HG02678 (cell line): ENCODE results near the gene RAI1.

Experiments
- ATAC-seq: cut with Tn5 transposase; IDR thresholded peaks from one replicate; pipeline ENCODE4 v1.9.1; 2021; ENCODE audit warnings: mild to moderate bottlenecking, moderate library complexity; ENCODE audit not compliant: unreplicated experiment

RAI1 gene

DNA sequence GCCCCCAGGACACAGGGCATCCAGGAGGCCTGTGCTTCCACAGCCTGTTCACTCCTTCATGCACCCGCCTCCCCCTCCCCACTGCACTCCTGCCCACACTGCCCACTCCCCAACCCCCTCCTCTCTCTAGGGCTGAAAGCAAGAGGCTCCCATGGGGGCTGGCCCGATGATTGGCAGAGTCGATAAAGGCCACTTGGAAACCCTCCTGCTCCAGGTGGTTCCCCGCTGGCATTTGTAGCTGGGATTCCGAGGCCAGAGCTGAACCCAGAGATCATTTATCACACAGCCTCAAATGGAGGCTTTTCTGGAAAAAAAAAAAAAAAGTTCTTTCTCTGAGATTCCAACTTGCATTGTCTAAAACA lies 81.5 kb downstream of the RAI1 start:
- no peak for ATAC-seq

DNA sequence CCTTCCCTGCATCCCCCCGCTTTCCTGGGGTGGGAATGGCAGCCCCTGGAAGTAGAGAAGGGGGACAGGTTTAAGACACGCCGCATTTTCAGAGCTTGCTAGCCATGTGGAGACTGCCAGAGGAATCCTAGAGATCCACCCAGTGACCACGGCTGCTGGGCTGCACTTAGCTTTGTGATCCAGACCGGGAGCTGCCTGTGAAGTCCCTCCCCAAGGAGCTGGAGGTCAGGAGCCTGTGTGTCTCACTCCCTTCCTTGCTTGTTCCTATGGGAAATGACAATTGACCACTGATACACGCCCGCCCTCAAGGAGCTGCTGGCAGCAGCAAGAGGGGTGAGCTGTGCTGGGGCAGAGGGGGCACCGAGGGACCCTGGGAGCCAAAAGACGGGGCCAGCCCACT lies 81.9 kb downstream of the RAI1 start:
- no peak for ATAC-seq

DNA sequence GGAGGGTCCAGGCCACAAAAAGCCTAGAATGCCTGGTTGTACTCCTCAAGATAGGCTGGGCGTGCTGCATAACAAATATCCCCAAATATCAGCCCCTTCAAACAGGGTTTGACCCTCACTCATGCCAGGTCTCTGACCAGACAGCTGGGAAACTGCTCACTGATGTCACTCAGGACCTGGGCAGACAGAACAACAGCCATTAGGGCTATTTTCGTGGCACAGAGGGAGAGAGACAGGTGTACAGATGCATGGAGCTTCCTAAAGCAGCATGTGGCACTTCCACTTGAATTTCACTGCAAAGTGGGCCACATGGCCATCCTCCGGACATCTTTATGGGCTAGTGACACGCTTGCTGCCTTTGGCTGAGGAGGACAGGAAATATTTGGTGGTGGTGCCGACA lies 82.5 kb downstream of the RAI1 start:
- no peak for ATAC-seq

DNA sequence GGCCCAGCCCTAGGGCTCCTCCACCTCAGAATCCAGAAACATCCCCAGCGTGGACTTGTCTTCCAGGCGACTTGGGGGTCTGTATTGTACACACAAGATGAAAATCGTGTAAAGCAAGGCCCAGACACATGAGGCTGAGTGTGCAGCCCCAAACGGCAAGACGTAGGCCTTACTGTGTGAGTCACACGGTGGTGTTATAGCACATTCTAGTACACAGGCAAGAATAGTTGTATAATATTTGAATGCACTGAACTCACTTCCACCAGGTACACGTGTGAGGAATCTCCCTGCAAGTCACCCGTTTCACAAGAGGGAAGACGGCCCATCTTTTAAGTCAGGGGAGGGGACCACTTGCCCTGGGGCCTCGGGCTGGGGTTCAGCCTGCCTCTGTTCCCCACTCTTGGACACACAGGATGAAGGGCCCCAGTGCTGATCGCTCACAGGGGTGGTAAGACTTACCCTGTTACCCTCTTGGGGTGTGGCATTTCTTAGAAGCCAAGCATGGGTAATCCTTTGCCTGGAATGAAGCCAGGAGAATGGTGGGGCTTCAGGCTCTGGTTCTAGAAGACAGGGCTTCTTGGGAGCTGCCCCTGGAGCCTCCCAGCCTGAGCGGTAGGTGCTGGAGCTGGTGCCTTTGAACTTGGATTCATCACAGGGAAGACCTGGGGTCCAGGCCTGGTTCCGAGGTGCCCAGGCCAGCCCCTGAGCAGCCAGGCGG lies 84.3 kb downstream of the RAI1 start:
- ATAC-seq = no peak

DNA sequence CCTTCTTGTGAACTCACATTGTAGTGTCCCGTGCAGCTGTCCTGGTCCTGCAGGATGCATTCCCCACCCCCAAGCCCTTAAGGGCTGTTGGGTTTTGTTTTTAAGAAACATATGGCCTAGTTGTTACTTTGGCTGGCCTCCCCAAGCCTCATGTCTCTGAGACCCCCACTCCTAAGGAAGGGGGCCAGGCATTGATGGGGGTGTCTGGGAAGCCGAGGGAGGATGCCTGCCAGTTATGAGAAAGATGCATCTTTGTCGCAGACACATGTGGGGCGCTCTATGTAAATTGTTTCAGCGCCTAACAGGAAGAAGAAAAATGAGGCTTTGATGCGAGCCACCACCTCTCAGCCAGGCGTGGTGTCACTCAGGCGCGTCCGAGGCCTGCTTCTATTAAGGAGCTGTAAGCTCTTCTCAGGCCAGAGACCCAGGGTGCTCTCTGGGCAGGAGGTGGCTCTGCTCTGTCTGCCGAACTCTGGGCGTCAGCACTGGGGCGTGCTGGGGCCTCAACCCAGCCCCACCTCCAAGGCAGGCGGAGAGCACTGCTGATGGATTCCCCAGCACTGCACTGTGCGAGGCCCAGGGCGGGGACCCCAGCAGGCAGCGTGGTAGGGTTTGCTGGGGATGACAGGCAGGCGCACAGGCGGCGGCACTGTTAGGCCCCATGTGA lies 85.0 kb downstream of the RAI1 start:
- ATAC-seq = peak; percentile 53

DNA sequence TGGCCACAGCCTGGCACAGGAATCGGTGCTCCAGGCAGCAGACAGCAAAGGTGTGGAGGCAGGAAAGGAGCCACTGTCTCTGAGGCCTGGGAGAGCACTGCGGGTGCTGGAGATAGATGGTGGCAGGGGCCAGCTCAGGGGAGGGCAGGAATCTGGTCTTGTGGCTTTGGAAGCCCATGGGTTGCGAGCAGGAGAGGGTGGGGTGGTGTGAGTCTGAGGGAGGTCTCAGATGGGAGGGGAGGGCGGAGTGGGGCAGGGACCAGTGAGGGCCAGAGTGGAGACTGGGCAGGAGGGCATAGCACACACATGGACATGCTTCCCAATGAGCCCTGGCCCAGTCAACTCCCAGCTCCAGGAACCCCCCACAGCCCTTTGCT lies 85.5 kb downstream of the RAI1 start:
- no peak for ATAC-seq

DNA sequence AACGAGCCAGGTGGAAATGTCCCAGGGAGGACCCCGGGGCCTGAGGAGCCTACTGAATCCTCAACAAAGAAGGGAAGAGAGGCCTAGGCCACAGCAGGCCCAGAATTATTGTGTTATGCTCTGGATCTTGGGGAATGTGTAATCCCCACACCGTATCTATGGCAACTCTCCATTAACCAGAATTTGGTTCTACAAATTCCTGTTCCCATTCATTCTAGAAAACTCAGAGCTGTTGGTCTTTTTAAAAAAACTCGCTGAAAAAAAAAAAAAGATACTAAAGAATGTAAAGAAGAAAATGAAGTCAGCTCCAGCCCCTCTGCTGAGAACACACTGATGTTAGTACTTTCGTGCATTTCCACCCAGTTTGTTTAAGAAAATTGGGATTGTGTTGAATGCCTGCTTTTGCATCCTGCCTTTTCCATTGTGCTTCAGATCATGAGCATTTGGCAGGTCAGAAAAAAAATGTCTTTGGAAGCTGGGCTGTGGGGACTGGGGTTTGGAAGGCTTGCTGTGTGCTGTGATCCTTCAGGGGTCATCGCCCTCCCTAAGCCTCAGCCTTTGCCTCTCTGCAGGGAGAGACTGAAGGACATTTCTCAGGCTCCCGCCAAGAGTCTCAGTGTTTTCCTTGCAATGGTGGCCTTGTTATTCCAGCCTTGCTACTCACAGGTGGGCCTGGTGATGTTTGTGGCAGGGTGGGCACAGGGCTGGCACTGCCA lies 86.1 kb downstream of the RAI1 start:
- no peak for ATAC-seq

DNA sequence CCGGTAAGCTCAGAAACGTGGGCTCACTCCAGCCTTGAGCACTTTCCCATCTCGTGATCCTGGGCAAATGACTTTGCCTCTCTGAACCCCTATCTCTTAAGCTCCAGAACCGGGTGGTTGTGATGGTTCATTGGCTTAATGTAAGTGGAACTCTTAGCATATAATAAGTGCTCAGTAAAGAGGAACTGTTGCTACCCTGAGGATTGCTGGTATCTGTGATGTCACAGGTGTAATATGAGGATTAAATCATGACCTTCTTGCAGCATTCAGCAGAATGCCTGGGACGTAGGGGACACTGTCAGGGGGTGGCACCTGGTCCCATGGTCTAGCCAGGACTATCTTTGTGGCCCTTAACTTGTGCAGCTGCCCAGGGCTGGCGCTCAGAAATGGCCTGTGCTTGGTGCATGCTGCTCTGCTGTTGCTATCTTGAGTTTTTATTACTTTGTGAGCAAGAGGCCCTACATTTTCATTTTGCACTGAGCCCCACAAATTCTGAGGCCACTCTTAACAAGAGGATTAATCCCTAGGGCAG lies 86.7 kb downstream of the RAI1 start:
- no peak for ATAC-seq

DNA sequence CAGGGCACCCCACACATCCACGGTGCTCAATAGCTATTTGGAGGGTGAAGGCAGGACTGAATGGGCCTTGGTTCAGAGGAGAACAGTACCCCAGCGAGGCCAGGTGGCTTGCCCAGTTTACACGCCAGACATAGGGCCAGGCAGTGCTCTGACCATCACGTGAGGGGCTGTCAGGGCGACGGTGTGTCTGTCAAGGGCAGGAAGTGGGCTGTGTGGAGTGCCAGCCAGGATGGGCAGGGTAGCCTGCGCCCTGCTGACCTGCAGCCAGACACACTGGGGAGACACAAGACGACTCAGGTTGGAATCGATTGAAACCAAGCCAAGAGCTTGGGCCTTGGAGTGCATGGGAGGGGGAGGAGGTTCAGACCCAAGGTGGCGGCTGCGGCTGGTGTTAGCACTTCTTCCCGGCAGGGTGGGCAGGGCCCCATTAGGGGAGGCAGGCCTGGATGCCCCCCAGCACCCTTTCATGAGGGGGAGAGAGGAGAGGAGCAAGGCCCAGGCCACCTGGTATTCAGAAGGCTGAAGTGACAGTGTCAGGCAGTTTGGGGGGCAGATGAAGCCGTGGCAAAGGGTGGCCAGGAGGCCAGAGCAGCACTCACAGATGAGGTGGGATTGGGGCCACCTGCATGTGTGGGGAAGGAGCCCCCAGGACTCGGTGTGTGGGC lies 87.3 kb downstream of the RAI1 start:
- ATAC-seq = no peak

DNA sequence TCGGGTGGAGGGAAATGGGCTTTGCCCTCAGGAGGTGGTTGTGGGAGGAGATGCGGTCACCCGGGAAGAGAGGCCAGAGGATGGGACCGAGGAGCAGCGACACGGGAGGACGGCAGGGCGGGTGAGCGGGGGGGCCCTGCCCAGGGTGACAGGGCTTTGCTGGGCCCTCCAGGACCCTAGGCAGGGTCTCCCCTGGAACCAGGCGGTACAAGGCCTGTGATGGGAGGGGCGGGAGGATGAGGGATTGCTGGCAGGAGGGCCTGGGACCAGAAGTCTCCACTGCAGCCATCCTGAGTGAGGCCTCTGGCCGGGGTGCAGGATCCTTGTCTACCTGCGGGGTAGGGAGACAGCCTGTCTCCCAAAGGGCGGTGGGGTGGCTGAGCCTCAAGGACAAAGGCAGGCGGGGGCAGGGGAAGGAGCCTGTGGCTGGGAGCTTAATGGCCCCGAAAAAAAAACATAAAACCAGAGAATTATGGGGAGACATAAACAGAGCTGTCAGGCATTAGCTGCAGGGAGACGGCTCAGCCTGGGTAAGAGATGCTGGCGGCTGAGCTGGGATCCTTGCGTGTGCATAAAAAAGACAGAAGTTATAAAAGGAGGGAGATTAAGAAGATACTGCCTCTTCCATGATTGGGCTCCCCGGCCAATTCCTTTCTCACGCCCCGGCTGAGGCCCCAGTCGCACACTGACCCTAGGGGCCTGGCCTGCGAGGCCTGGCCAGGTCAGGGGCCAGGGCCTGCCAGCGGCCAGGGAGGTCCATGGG lies 88.8 kb downstream of the RAI1 start:
- no peak for ATAC-seq

DNA sequence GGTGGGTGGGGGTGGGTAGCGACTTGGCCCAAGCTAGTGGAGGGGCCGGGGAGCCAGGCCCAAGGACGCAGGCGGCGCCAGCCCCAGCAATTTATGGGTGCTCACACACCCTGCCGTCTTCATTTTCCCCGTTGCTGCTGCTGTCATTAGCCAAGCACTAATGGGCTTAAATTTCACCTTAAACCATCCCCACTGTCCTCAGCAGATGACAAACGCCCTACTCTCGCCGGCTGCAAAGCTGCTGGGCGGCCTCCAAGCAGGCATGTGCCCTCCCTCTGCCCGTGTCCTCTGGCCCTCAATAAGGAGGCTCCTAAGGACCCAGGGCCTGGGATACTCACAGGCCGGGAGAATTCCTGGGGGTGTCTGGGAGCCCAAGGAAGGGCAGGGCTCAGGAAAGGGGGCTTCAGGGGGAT lies 89.4 kb downstream of the RAI1 start:
- no peak for ATAC-seq

DNA sequence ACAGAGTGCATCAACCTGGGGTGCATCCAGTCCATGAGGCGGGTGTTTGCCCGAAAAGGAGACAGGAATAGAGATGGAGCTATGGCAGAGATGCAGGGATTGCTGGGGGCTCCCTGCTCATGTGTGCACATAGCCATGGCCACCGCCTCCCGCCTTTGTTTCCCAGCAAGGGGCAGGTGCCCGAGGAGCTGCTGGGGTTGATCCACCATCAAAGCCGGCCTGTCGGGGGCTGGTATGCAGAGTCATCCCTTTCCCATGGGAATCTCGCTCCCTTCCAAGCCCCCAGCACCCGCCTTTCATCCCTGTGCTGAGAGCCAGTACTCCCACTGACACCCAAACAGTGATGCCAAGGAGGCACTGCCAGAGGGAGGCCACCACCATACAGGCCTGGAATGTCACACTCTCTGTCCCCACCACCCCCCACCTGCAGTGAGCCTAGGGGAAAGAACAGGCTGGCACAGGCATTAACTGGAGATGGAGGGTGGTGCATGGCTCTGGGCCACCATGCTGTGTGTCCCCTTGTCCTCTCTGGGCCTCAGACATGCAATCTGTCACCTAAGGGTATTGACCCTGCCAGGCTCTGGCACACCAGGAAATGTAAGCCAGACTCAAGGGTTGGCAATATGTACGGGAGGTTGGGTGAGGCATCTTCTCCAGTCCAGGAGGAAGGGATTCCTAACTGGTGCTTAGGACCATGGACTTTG lies 90.4 kb downstream of the RAI1 start:
- no peak for ATAC-seq

DNA sequence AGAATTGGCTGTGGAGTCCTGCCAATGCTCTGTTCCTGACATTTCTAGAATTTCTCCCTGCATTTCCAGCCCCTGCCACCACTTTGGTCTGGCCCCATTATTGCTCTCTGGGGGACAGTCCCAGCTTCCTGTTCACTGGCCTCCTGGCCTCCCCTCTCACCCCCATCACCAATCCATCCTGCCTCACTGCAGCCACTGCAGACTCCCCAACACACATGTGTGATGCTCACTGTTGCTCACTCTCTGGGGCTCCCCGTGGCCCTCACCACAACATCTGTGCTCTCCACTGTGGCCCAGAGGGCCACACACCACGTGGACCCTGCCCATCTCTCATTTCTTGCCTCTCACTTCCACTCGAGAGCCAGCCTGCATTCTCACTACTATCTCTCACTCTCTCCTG lies 91.0 kb downstream of the RAI1 start:
- no peak for ATAC-seq

DNA sequence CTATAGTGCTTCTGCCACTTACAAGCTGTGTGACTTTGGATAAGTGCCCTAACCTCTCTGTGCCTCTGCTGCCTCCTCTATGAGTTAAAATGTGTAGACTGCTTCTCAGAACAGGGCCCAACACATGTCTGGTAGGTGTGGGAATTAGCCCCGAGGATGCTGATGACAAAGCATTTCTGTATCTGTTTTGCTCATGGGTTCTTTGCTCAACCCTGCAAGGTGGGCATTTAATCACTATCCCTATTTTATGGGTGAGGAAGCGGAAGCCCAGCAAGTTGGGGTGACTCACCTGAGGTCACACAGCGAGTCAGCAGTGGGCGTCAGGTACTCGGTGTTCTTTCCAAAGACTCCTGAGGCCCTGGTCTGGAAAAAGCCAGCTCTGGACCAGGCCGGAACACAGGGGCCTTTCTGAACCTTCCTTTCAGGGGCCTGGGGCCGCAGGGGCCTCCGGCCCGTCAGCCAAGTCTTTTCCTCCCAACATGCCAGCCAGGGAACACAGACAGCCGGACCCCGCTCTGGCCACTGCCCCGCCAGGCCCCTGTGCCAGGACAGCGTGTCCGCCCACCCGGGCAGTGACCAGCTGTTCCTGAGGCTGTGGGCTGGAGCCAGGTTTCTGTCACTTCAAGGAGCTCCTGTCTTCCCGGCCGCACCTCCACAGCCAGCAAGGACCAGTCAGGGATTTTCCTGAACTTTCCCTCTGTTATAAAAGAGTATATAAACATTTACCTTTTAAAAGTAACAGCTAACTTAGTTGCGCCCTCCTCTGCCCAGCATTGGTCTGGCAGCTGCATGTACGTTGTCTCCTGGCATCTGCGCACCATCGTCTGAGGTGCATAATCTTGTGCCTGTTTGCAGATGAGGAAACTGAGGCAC lies 93.0 kb downstream of the RAI1 start:
- no peak for ATAC-seq

DNA sequence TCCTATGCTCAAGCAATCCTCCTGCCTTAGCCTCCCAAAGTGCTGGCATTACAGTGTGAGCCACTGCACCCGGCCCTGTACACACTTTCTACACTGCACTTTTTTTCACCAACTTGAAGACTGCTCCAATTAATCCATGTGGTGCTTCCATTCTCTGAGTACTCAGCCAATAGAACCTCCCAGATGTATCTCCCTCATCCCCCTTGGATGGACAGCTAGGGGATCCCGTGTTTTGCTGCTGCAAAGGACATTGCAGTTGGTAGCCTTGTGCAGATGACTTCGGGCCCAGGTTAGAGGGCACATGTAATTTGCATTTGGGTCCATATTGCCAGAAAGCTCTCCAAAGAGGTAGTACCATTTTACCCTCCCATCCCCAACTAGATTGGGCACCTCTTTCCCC lies 95.6 kb downstream of the RAI1 start:
- ATAC-seq = no peak

DNA sequence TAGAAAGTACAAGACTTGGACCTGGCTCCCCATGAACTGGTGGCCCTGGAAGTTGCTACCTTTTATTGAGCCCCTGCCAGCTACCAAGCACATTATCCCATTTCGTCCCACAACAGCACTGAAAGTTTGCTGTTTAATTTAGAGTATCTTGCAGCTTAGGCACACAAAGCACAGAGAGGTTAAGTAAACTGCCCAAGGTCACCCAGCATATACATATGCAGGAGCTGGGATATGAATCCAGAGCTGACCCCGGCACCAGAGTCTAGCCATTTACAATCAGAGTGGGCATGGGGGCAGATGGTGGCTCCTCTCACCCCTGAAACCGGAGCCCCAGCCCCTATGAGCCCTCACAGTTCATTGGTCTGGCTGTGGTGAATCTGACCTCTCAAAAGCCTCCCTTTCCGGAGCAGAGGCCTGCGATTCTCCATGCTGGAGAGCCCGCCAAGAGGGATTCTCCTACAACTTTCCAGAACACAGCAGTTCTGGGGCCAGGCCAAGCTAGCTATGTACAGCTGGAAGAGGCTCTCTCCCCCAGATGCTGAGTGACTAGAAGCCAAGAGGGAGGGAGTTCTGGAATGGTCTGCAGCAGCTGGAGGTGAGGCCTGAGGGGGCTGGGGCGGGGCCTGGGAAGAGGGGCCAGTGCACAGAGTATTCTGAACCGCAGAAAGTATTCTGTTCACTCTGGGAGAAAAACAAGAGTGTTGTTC lies 97.2 kb downstream of the RAI1 start:
- ATAC-seq = no peak

DNA sequence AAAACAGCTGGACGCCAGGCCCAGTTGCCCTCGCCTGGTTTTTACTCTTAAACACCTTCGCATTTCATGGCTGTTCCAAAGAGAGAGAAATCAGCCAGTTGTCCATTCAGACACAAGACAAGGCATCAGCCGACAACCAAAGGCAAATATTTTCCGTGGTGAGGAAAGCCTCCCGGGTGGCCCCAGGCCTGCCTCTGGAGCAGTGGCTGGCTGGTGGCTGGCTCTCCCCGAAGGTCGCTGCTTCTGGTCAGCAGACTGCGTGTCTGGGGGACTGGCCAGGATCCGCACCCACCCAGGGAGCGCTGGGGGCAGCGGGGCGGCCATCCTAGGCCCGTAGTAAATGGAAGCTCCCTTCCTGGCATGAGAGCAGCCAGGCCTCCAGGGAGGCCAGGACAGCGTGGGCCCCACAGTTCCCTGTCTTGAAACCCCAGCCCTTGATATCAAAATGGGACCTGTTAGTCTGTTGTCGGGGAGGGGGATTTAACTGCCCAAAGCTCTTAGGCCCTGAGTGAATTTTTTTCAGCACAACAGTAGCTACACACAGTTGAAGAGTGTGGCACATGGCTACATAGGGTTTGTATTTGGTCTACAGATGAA lies 97.9 kb downstream of the RAI1 start:
- ATAC-seq = no peak

DNA sequence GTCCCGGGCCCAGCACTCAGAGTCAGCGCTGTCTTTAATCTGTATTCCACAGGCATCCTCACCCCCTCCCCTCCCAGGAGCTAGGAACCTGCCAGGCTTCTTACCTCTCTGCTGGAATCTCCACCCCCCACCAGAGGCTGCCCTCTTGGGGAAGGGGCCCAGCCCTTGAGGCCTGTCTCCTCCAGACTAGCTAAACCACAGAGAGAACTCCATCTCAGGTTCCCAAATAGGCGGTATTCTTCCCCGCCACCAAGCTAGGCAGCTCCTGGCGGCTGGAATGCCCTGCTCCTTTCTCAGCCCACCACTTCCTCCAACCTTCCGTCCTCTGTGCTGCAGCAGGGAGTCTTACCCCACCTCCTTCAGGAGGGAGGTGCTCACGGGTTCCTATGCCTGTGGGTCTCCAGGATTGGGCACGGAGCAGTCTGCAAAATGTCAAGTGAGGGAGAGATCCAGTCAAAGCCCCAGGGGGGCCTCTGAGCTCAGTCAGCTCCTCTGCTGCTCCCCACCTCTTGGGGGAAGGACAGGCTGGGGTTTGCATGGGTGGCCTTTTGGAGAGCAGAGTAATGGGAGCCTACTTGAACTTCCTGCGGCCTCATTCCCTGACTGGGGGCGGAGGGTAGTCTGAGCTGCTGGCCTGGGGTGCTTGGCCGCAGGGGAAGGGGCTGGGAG lies 99.8 kb downstream of the RAI1 start:
- ATAC-seq = no peak
